Stomach (tissue), 4 donors: ENCODE measurements around the gene VIL1.

Source experiments
- EP300 ChIP-seq: sonication (generic); formaldehyde crosslinking; IDR thresholded peaks from one replicate; pipeline ENCODE4 v1.6.1; 2017; ENCODE audit warnings: antibody characterized with exemption
- POLR2A ChIP-seq, 4 donors: fragments of 450-650 bp; IDR thresholded peaks; one replicate each; pipeline ENCODE4 v1.6.1; 2016; ENCODE audit warnings: antibody characterized with exemption in 4 of 4, control low read depth in 2 of 4, mild to moderate bottlenecking in 1 of 4, moderate library complexity in 1 of 4
- POLR2AphosphoS5 ChIP-seq, 3 donors: sonication (generic); formaldehyde crosslinking; IDR thresholded peaks; one replicate each; pipeline ENCODE4 v1.6.1; 2016; ENCODE audit warnings: antibody characterized with exemption in 3 of 3
- TF ChIP-seq, protein P1 (sequence below), 7 experiments: fragments of 450-650 bp in 4 of 7; fragments of 200-600 bp in 3 of 7; sonication (generic) in 3 of 7; IDR thresholded peaks; one replicate each; pipeline ENCODE4 v1.5.1; 2016 to 2019; ENCODE audit warnings: antibody characterized with exemption in 7 of 7, control low read depth in 2 of 7, mild to moderate bottlenecking in 1 of 7

DNA sequence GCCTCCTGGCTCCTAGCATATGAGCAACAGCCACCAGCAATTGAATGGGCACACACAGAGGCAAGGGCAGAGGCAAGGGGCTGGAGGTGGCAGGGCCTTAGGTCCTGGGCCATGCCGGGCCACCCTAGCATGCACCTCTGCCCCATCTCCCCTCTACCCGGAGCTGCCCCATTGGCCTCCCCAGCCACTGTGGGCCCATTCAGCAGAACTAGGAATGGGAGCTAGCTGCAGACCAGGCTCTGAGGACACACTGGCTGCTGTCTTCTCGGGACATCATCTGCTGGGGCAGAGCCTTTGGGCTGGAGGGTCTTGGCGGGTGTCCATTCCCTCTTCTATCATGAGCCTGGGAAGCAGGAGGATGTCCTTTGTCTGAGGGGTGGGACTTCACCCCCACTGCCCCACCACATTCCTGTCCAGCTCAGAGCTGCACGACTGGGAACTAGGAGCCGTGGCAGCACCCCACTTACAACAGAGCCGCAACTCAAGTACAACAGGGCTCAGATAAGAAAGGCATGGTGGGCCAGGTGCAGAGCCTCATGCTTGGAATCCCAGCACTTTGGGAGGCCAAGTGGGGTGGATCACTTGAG, 800 bp downstream of the VIL1 start:
- TF ChIP-seq, protein P1, sequence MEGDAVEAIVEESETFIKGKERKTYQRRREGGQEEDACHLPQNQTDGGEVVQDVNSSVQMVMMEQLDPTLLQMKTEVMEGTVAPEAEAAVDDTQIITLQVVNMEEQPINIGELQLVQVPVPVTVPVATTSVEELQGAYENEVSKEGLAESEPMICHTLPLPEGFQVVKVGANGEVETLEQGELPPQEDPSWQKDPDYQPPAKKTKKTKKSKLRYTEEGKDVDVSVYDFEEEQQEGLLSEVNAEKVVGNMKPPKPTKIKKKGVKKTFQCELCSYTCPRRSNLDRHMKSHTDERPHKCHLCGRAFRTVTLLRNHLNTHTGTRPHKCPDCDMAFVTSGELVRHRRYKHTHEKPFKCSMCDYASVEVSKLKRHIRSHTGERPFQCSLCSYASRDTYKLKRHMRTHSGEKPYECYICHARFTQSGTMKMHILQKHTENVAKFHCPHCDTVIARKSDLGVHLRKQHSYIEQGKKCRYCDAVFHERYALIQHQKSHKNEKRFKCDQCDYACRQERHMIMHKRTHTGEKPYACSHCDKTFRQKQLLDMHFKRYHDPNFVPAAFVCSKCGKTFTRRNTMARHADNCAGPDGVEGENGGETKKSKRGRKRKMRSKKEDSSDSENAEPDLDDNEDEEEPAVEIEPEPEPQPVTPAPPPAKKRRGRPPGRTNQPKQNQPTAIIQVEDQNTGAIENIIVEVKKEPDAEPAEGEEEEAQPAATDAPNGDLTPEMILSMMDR (IDR thresholded peaks at IDR 0.05), result no peak
- TF ChIP-seq POLR2AphosphoS5 (IDR thresholded peaks at IDR 0.05) (no peak), EP300 (no peak), POLR2A (IDR thresholded peaks at IDR 0.05) (no peak)
